Esophagus squamous epithelium (tissue), 4 donors: ENCODE data around the gene MTARC1.

ENCODE experiments used
- POLR2A ChIP-seq, 4 donors: fragments of 450-650 bp; IDR thresholded peaks; one replicate each; pipeline ENCODE4 v1.6.1; 2017; ENCODE audit warnings: antibody characterized with exemption in 4 of 4, mild to moderate bottlenecking in 4 of 4, moderate library complexity in 3 of 4
- TF ChIP-seq, protein P1 (sequence below), 6 experiments: fragments of 450-650 bp in 4 of 6; fragments of 200-600 bp in 2 of 6; sonication (generic) in 2 of 6; IDR thresholded peaks; one replicate each; pipeline ENCODE4 v1.5.1; 2016 to 2019; ENCODE audit warnings: antibody characterized with exemption in 6 of 6, mild to moderate bottlenecking in 4 of 6, moderate library complexity in 4 of 6

DNA sequence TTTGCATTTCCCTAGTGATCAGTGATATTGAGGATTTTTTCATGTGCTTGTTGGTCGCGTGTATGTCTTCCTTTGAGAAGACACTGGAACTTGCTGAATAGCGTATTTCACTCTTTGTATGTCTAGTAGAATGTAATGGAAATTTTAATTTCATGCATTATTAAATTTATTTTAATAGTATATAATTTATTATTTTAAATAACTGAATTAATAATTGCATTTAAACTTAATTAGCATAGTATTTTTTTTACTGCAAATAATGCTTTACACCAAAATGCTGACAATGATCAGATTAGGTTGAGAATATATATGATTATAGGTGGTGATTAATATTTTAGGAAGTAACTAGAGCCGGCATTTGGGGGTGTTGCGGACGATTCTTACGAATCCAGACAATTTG, 10.5 kb upstream of the MTARC1 start:
- TF ChIP-seq, protein P1, sequence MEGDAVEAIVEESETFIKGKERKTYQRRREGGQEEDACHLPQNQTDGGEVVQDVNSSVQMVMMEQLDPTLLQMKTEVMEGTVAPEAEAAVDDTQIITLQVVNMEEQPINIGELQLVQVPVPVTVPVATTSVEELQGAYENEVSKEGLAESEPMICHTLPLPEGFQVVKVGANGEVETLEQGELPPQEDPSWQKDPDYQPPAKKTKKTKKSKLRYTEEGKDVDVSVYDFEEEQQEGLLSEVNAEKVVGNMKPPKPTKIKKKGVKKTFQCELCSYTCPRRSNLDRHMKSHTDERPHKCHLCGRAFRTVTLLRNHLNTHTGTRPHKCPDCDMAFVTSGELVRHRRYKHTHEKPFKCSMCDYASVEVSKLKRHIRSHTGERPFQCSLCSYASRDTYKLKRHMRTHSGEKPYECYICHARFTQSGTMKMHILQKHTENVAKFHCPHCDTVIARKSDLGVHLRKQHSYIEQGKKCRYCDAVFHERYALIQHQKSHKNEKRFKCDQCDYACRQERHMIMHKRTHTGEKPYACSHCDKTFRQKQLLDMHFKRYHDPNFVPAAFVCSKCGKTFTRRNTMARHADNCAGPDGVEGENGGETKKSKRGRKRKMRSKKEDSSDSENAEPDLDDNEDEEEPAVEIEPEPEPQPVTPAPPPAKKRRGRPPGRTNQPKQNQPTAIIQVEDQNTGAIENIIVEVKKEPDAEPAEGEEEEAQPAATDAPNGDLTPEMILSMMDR (IDR thresholded peaks at IDR 0.05): no peak
- no peak for TF ChIP-seq POLR2A (IDR thresholded peaks at IDR 0.05)
